NCI-H146 (cell line): ENCODE results near the gene RNU7-1.
"Not testable (repeated sequence)": the region's sequence is repeated elsewhere in the genome, so short reads cannot be mapped to it uniquely, and the experiment has no call there.

Source experiments
- DNase-seq: peaks from one replicate; lab custom pipeline; 2025; lab: John Stamatoyannopoulos, UW

The RNU7-1 gene

DNA sequence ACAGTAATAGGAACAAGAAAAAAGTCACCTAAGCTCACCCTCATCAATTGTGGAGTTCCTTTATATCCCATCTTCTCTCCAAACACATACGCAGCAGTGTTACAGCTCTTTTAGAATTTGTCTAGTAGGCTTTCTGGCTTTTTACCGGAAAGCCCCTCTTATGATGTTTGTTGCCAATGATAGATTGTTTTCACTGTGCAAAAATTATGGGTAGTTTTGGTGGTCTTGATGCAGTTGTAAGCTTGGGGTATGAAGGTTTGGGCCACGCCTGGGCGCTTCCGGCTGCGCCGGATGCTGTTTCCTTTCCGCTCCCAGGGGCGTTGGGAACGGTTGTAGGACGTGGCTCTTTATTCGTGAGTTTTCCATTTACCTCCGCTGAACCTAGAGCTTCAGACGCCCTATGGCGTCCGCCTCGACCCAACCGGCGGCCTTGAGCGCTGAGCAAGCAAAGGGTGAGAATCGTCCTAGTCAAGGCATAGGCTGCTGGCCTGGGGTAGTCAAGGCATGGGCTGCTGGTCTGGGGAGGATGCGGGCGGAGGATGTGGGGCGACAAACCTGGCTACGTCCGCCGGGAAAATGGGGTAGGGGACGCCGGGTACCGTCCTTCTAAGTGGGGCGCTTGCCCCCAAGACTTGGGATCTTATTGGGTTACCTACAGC is at the start of gene RNU7-1, which contains the start of gene C12orf57:
TSS of gene RNU7-1 (plus strand) at position 95 of the 659 bp plus-strand sequence.
TSS of gene C12orf57 (plus strand) at position 301 of the 659 bp plus-strand sequence. CDS start at position 401, 100 bp downstream.
- DNase-seq, result peak; percentile 99

GRCh38 chr12:6894321-6894720 is 49.3 kb upstream of the RNU7-1 start:
- DNase-seq, result no peak

- DNase-seq, result no peak
Observed at GRCh38 chr12:6896846-6897435, 46.7 kb upstream of the RNU7-1 start.

GRCh38 chr12:6899427-6899826 is 44.2 kb upstream of the RNU7-1 start:
- DNase-seq, result no peak

DNA sequence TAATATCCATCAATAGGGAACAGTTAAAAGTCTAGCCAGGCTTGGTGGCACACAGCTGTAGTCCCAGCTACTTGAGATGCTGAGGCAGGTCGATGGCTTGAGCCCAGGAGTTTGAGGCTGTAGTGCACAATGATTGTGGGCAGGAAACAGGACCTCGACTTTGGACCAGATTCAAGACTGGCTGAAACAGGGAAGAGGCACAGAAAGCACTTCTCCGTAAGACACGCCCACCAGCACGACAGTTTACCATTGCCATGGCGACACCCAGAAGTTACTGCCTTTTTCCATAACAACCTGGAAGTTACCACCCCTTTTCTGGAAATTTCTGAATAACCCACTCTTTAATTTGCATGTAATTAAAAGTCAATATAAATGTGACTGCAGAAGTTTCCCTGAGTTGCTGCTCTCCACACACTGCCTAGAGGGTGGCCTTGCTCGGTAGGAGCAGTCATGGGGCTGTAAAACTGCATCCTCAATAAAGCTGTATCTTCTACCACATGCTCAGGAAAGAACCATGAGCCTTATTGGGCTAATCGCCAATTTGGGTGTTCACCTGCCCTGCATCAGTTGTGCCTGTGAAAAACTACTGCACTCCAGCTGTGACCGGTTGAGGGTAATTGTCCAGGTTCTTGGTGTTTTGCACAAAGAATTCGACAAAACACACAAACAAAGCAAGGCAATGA is 43.6 kb upstream of the RNU7-1 start:
- peak; percentile 83 for DNase-seq

DNA sequence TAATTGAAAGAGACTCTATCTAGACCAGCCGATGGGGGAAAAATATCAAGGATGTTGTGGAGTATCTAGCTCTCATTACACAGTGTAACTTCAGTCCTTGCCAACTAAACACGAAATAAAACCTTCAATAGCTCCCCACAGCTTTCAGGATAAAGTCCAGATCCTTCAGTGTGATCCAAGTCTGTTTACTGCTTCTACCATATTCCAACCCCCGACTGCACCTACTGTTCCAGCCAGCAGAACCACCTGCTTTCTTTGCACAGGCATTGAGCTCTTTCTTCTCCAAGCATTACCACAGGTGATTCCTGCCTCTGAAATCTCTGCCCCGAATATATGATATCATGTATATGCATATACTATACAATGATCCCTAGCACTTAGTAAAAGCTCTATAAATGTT is 41.2 kb upstream of the RNU7-1 start:
- no peak for DNase-seq

DNA sequence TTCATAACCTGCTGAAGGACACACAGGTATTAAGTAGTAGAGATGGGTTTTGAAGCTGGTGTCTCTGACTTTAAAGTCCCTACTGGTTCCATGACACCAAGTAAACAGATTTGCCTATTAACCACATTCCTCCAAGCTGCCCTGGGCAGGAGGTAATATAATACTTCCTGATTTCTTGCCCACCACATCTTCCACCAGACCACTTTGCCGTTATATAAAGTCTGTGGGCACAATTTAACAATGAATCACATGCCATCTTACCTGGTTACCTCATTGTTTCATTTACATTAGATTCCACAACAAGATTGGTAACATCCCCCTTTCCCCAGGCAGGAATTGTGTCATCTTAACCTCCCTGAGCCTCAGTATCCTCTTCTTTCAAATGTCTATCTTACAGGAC is 39.9 kb upstream of the RNU7-1 start:
- DNase-seq, result no peak

DNA sequence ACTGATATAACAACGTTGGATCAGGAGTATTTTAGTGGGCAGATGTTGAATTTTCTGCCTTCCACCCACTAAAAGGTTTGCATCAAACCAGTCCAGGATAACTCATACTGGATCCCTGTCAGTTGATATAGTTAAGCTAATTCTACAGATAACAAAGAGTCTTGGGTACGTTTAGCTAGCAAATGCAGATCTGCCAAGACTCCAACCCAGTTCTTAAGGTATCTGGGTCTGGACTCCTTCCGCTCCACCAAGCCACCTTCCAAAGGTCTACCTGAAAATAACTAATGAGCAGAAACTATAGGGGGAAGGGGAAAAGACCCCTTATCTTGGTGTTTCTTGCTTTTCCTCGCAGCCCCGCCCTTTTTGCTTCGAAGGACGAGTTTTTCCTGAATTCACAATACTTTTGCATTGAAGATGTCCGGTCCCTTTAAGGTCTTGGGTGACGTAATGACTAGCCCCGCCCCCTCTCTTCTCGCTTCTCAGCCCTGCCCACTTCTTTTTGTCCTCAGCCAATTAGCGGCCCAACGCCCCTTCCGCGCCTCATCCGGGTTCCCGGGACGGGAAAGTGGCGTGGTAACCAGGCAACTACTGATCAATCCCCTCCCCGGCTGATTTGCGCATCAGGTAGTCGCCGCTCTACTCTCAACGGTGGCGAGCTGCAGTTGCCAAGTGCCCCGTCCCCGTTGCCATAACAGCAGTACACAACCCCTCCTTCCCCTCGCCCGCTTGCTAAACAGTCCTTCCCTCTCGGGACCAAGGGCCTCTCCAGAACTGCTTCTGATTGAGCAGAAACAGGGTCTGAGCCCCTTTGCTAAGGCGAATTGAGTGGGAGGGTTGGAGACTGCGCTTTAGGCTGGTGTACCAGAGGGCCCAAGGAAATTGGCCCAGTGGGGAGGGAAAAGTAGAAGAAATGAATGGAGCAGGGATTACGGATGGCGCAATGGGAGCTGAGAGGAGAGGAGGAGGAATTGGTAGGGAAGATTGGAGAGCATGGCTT is 39.0 kb upstream of the RNU7-1 start, which contains the start of gene LRRC23:
TSS of gene LRRC23 (plus strand) at position 543 of the 997 bp plus-strand sequence. CDS start 812 bp downstream, outside the sequence.
- DNase-seq, result peak; percentile 100

DNA sequence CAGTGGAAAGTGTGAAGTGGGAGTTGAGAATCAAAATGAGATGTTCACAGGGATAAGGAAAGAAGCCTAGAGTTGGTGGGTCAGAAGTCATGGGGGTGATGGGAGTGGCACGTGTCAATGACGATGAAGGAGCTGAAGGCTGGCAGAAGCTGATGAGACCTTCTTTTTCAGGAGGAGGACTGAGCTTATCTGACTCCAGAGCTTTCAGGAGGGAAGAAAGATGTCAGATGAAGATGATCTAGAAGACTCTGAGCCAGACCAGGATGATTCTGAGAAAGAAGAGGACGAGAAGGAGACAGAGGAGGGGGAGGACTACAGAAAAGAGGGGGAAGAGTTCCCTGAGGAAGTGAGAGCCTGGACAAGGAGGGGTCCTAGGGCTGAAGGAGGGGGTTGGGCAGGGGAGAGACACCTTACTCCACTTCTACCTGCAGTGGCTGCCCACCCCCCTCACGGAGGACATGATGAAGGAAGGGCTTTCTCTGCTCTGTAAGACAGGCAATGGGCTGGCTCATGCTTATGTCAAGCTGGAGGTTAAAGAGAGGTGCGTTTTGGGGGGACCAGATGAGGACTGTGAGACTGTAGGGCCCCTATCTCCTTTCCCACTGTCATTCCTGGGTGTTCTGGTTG is 38.1 kb upstream of the RNU7-1 start:
- DNase-seq, result no peak

DNA sequence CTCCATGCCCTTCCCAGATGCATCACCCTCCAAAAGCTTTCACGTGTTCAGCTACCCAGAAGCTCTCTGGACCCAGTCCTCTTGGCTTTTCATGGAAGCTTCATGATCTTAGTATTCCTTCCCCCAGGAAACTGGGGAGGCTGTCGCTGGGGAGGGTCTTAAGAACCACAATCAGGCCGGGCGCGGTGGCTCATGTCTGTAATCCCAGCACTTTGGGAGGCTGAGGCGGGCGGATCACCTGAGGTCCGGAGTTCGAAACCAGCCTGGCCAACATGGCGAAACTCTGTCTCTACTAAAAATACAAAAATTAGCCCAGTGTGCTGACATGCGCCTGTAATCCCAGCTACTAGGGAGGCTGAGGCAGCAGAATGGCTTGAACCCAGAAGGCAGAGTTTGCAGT is 35.5 kb upstream of the RNU7-1 start:
- not testable (repeated sequence) for DNase-seq

- no peak for DNase-seq
Observed at GRCh38 chr12:6909421-6910145, 34.0 kb upstream of the RNU7-1 start.

DNA sequence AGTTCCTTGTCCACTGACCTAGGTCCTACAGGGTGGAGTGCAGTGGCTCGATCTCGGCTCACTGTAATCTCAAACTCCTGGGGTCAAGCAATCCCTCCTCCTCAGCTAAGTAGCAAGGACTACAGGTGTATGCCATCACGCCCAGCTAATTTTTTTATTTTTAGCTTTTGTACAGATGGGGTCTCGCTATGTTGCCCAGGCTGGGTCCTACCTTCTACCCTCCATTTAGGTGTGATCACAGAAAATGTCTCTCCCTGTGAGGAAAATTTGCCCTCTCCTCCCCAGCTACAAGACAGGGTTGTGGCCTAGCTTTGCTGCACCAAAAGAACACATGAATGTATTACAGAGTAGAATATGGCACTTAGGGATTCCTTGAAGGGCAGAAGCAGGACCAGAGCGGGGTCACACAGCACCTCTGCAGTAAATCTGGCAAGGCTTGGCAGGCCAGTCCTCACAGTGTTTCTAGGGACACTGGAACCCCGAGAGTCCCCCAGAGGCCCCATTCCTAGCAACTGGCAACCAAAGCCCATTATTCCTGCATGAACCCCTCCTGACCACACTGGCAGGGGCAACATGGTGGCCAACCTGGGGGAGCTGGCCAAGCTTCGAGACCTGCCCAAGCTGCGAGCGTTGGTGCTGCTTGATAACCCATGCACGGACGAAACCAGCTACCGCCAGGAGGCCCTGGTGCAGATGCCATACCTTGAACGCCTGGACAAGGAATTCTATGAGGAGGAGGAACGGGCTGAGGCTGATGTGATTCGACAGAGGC is 31.3 kb upstream of the RNU7-1 start:
- no peak for DNase-seq

DNA sequence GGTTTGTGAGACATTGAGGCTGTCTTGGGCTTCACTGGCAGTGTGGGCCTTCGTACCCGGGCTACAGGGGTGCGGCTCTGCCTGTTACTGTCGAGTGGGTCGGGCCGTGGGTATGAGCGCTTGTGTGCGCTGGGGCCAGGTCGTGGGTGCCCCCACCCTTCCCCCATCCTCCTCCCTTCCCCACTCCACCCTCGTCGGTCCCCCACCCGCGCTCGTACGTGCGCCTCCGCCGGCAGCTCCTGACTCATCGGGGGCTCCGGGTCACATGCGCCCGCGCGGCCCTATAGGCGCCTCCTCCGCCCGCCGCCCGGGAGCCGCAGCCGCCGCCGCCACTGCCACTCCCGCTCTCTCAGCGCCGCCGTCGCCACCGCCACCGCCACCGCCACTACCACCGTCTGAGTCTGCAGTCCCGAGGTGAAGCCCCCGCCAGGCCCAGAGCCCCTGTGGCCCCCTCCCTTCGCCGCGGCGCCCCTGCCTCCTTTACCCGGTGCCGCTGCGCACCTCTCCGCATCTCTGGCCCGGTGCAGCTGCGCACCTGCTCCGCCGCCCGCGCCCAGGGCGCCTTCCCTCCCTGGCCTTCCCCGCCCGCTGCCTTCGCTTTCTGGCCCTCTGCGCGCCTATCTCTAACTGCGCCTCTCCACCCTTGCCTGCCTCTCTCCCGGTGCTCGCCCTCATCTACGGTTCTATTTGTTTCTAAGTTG is 29.2 kb upstream of the RNU7-1 start, which contains the start of gene ENO2:
TSS of gene ENO2 (plus strand) at position 335 of the 701 bp plus-strand sequence. CDS start 1,253 bp downstream, outside the sequence.
- DNase-seq, result peak; percentile 86

DNA sequence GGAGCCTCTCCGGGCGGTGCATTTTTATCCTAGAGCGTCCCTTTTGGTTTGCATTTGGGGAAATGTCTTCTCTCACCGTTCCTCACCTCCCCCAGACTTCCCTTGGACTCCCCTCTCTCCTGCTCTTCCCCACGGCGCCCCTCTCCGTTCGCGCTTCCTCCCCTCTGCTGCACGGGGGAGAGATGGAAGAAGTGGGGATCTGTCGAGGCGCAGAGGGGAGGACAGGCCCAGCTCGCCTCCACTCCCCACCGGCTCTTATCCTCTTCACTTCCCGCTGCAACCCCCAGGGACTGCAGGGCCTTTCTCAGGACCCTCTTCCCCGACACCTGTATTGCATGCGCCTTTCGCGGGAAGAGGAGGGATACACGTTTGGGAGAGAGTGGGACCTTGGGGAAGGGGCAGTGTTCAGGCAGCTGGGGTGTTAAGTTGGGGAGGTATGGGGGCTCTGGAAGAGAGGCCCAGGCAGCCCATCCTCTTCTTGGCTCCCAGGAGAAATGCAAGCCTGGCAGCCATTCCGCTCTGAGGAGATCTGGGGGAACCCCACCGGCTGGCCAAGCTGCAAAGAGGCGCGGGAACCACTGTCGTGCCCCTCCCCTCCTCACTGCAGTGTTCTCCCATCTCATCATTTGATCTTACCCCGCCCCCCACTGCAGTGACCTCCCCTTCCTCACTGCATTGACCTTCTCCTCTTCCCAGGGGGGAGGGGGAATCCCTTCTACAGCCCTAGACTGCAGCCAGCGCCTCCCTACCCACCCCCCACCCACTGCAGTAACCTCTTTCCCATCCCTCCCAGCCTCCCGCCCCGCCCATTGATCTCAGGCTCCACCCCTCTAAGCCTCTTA is 28.4 kb upstream of the RNU7-1 start:
- DNase-seq, result peak; percentile 60

- no peak for DNase-seq
Observed at GRCh38 chr12:6915789-6916285, 27.8 kb upstream of the RNU7-1 start.

DNA sequence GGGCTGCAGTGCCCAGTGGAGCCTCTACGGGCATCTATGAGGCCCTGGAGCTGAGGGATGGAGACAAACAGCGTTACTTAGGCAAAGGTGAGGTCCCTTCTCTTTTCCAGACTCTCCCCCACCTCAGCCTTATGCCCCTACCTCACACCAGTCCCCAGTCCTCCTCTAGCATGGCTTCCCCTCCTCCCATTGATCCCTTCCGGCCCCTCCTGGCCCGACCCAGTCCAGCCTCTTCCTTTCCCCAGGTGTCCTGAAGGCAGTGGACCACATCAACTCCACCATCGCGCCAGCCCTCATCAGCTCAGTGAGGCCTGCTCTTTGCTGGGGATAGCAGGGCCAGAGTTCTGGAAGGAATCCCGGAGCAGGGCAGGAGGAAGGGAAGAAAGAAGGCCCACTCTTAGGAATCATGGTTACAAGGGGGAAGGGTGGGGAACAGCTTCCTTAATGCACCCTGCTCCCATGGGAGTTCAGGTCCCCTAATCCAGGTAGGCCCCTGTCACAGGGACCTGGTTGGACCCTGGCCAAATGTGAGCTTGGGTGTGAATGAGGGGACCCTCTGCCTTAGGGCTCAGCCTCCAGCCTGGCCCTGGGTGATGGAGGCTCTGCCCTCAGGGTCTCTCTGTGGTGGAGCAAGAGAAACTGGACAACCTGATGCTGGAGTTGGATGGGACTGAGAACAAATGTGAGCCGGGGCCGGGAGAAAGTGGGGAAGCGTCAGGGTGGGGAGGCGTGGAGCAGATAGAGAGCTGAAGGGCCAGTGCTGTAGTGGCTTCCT is 27.0 kb upstream of the RNU7-1 start:
- DNase-seq, result no peak
